ENCODE results near the gene RNF113B. TPM values are rescaled to one million over a fixed set of nuclear protein-coding genes. Genes with fewer than 3 reads are reported as not detected.

RNF113B gene
- not detected in 2 replicates for total RNA-seq (ENCODE audit: low replicate concordance)
- long read RNA-seq: 0 reads

DNA sequence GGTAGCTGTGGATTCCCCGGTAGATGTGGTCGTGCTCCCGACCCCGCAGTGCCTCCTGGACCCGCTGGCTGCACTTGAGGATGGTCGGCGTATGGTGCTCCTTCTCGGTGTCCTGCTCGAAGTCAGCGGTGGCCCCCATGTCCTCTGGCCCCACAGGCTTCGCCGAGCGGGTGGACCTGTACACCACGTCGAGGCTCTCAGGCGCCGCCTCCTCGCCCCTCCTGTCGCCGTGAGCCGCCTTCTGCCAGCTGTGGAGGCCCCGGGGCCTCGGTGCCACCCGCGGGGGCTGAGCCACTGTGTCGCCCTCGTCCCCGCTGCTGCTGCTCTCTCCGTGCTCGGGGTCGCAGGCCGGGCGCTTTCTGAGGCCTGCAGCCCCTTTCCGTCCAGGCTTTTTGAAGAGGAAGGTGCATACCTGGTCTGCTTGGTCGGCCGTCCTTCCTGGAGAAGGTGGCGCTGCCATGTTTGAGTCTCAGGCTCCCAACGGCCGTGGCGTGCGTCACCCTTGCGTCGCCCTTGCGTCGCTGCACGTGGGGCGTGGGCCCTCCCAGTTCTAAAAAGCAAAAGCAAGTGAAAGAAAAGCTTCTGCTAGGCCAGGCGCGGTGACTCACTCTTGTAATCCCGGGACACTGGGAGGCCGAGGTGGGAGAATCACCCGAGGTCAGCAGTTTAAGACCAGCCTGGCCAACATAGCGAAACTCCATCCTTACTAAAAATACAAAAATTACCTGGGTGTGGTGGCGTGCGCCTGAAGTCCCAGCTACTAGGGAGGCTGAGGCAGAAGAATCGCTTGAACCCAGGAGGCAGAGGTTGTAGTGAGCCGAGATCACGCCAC lies at the start of gene RNF113B:
Gene RNF113B (minus strand): TSS at position 493 of the 832 bp plus-strand sequence. CDS start 33 bp downstream, at position 460.
- Mint-ChIP-seq H3K4me3 (no peak within 1 kb of the TSS), H3K27ac (no peak within 1 kb of the TSS), H3K4me1 (ENCODE audit: unreplicated experiment) (peaks cover 35% of the 10 kb centered on the region), H3K36me3 (peaks cover 33% of the 10 kb centered on the region), H3K9me3 (no peaks in the 10 kb centered on the region), H3K27me3 (no peaks in the 10 kb centered on the region)
- no peak for TF ChIP-seq CTCF (conservative IDR thresholded peaks at IDR 0.05)
- DNase-seq (ENCODE audit: extremely low spot score, unreplicated experiment): no peak

- Mint-ChIP-seq H3K4me3 (no peak overlapping the region), H3K36me3 (peaks cover 57% of the 10 kb centered on the region), H3K27me3 (no peaks in the 10 kb centered on the region), H3K27ac (no peak overlapping the region), H3K4me1 (ENCODE audit: unreplicated experiment) (peaks cover 26% of the 10 kb centered on the region), H3K9me3 (peaks cover 9% of the 10 kb centered on the region)
- DNase-seq (ENCODE audit: extremely low spot score, unreplicated experiment): no peak
- no peak for TF ChIP-seq CTCF (conservative IDR thresholded peaks at IDR 0.05)
Measured at GRCh38 chr13:98226496-98226895, 49.4 kb upstream of the RNF113B start.

- no peak overlapping the region for H3K4me3 Mint-ChIP-seq
Measured at GRCh38 chr13:98225036-98225940, 48.2 kb upstream of the RNF113B start.

GRCh38 chr13:98224557-98224956 lies 47.5 kb upstream of the RNF113B start:
- no peak overlapping the region for H3K4me3 Mint-ChIP-seq

More at GRCh38 chr13:98225036-98225940, 48.2 kb upstream of the RNF113B start:
- Mint-ChIP-seq H3K27me3 (no peaks in the 10 kb centered on the region), H3K36me3 (peaks cover 49% of the 10 kb centered on the region), H3K9me3 (peaks cover 4% of the 10 kb centered on the region), H3K27ac (no peak overlapping the region), H3K4me1 (ENCODE audit: unreplicated experiment) (peaks cover 38% of the 10 kb centered on the region)
- DNase-seq (ENCODE audit: extremely low spot score, unreplicated experiment): no peak
- TF ChIP-seq CTCF (conservative IDR thresholded peaks at IDR 0.05): no peak

More at GRCh38 chr13:98224557-98224956, 47.5 kb upstream of the RNF113B start:
- peaks cover 4% of the 10 kb centered on the region for H3K9me3 Mint-ChIP-seq
- peaks cover 47% of the 10 kb centered on the region for H3K36me3 Mint-ChIP-seq
- H3K4me1 Mint-ChIP-seq (ENCODE audit: unreplicated experiment): peaks cover 44% of the 10 kb centered on the region
- DNase-seq (ENCODE audit: extremely low spot score, unreplicated experiment): no peak
- TF ChIP-seq CTCF (conservative IDR thresholded peaks at IDR 0.05): no peak
- no peak overlapping the region for H3K27ac Mint-ChIP-seq
- H3K27me3 Mint-ChIP-seq: no peaks in the 10 kb centered on the region
